ENCODE results near the gene CLEC18C.
"Not testable (repeated sequence)": the region's sequence is repeated elsewhere in the genome, so short reads cannot be mapped to it uniquely, and the experiment has no call there.

- TF ChIP-seq EZH2 (IDR thresholded peaks at IDR 0.05; ENCODE audit: borderline replicate concordance, low read length); CTCF (conservative IDR thresholded peaks at IDR 0.05 in 1 of 2, IDR thresholded peaks at IDR 0.05 in 1 of 2; ENCODE audit: extremely low read depth in 1 of 2, insufficient read depth in 1 of 2, low read depth in 1 of 2, low read length in 2 of 2): not testable (repeated sequence)
Observed at GRCh38 chr16:70173212-70173837, at the start of gene CLEC18C.

Measured in mammary epithelial cell (primary cell).